Esophagus muscularis mucosa (tissue), 3 donors: ENCODE measurements around the gene LXN.

ENCODE experiments used
- CTCF ChIP-seq, 3 experiments: fragments of 200-600 bp in 2 of 3; fragments of 450-650 bp in 1 of 3; sonication (generic) in 2 of 3; IDR thresholded peaks; one replicate each; pipeline ENCODE4 v1.5.1; 2017 to 2019; ENCODE audit warnings: antibody characterized with exemption in 3 of 3, mild to moderate bottlenecking in 2 of 3, moderate library complexity in 1 of 3
- POLR2AphosphoS5 ChIP-seq, 2 donors: sonication (generic); formaldehyde crosslinking; IDR thresholded peaks; one replicate each; pipeline ENCODE4 v1.6.1; 2017; ENCODE audit warnings: antibody characterized with exemption in 2 of 2

DNA sequence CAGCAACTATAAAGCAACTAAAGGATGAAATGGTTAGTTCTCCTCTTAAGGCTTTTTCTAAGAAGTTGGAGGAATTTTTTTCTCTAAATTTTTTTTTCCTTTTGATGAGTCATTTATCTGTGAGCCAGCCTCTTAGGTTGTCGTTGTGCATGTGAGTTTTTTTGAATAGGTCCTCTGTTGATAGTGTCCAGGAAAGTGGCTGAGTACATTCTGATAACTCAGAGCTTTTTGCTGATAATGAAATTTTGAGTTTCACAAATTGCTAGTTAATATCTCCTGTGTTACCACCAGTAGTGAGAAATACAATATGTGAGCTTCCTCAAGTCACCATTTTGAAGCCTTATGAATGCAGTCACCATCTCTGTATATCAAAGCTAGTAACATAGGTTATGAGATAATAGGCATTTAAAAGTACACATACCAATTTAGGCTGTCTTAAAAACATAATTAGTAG is 7.1 kb upstream of the LXN start:
- TF ChIP-seq POLR2AphosphoS5 (IDR thresholded peaks at IDR 0.05) (no peak), CTCF (IDR thresholded peaks at IDR 0.05) (no peak)
